Right lobe of liver (tissue), 6 donors: ENCODE measurements around the gene CSF1R. TPM values are rescaled to one million over a fixed set of nuclear protein-coding genes. Genes with fewer than 3 reads are reported as not detected.

ENCODE experiments used
- ATAC-seq, 4 donors: fragments of 200-7000 bp; cut with Tn5 transposase; one replicate each; pipeline ENCODE4 v1.9.1; 2020; ENCODE audit warnings: mild to moderate bottlenecking in 4 of 4, moderate library complexity in 4 of 4
- DNase-seq, 3 donors: peaks; one replicate each; pipeline ENCODE4 v3.0.0-alpha.2; 2020
- H3K27ac ChIP-seq, 3 donors: fragments of 200-600 bp; one replicate each; pipeline ENCODE4 v1.8.0; 2022
- H3K27me3 ChIP-seq, 2 donors: fragments of 200-600 bp; one replicate each; pipeline ENCODE4 v1.8.0; 2022
- H3K36me3 ChIP-seq, 4 donors: fragments of 200-600 bp; sonication (generic) in 1 of 4; one replicate each; pipeline versions ENCODE4 v1.5.1 to v1.8.0; 2017 to 2022; ENCODE audit warnings: control low read depth in 1 of 4
- H3K4me1 ChIP-seq, 4 donors: fragments of 200-600 bp; sonication (generic) in 1 of 4; one replicate each; pipeline versions ENCODE4 v1.5.1 to v1.8.0; 2017 to 2022; ENCODE audit warnings: control low read depth in 1 of 4
- H3K4me3 ChIP-seq, 3 donors: fragments of 200-600 bp; one replicate each; pipeline ENCODE4 v1.8.0; 2022
- H3K9me3 ChIP-seq, 4 donors: fragments of 200-600 bp; sonication (generic) in 1 of 4; one replicate each; pipeline versions ENCODE4 v1.5.1 to v1.8.0; 2017 to 2022; ENCODE audit warnings: control low read depth in 1 of 4
- POLR2A ChIP-seq: fragments of 450-650 bp; IDR thresholded peaks from one replicate; pipeline ENCODE4 v1.6.1; 2017; ENCODE audit warnings: antibody characterized with exemption, mild to moderate bottlenecking
- WGBS: methylation state at CpG from one replicate; pipeline ENCODE4 v1.1.6; 2018; ENCODE audit warnings: low coverage, low lambda C conversion rate; ENCODE audit not compliant: insufficient coverage; ENCODE audit errors: missing lambda C conversion rate; 5-methylcytosine and 5-hydroxymethylcytosine counted together
- intact Hi-C, 2 donors: fragments of 100-400 bp; cut with DNase I; formaldehyde crosslinking; loops; one replicate each; pipeline versions ENCODE4 v1.11.2 to v1.14.1; 2022
- total RNA-seq, 6 experiments: library from RNA; depleted of rRNA in 2 of 6; stranded (reverse); fragments of >200 nt in 2 of 6; fragmentation: NEBNext Ultra II Directional in 3 of 6; extraction: Animal tissue kit (Norgen Biotek cat#: 25700) in 3 of 6; gene quantifications; one replicate each; pipeline versions ENCODE4 v1.1.0 to v1.2.4, GENCODE V29; 2016 to 2023
- TF ChIP-seq, protein P1 (sequence below), 4 donors: fragments of 200-600 bp in 3 of 4; fragments of 450-650 bp in 1 of 4; IDR thresholded peaks; one replicate each; pipeline versions ENCODE4 v1.5.1 to v1.8.0; 2016 to 2022; ENCODE audit warnings: antibody characterized with exemption in 4 of 4, mild to moderate bottlenecking in 2 of 4
- donor health status: DM: no; HTN: yes; CAD: no.
- donor health status: DM: no; HTN: no; CAD: no.
- donor health status: DM: no; HTN: no; CAD: no.
- donor health status: DM: no; HTN: yes; CAD: no.
- donor health status: DM: no; HTN: yes; CAD: no.

Gene CSF1R
- total RNA-seq, 6 experiments from 2014 or later: 13.0 to 45.1 (median 16.3) TPM

DNA sequence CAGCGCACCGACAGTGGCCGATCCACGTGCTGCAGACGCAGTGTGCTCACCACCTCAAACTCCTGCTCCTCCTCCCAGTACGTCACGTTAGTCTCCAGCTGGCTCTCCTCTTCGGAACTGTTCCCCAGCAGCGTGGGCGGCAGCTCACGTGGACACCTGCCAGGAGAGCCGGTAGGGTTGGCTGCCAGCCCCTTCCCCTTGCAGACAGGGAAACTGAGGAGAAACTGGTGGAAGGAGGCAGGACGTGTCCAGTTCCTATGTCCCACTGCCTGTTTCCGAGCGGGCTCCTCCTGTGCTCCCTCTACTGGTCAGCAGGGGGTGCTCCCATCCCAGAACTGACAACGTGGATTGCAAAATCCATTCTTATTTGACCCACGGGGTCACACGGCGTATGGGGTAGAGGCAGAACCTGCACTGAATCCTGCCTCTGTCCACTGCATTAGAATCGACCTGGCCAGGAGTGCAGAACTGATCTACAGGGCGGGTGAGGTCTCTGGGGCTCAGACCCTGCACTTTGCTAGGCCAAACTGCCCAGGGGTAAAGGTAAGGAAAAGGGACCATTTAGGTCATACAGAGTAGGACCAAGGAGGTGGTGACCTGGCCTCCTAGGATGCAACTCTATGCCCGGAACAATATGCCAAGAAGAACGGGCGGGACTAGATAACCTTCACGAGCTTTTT, 43.6 kb upstream of the CSF1R start:
- peak; percentile 76 to 87 (median 86) for DNase-seq
- intact Hi-C loops: loop anchor here in 1 of 2 donors (10.0 kb wide), 1 partner anchor 85 kb away; no protein-coding TSS in a partner anchor
- no peak for TF ChIP-seq POLR2A
- TF ChIP-seq, protein P1, sequence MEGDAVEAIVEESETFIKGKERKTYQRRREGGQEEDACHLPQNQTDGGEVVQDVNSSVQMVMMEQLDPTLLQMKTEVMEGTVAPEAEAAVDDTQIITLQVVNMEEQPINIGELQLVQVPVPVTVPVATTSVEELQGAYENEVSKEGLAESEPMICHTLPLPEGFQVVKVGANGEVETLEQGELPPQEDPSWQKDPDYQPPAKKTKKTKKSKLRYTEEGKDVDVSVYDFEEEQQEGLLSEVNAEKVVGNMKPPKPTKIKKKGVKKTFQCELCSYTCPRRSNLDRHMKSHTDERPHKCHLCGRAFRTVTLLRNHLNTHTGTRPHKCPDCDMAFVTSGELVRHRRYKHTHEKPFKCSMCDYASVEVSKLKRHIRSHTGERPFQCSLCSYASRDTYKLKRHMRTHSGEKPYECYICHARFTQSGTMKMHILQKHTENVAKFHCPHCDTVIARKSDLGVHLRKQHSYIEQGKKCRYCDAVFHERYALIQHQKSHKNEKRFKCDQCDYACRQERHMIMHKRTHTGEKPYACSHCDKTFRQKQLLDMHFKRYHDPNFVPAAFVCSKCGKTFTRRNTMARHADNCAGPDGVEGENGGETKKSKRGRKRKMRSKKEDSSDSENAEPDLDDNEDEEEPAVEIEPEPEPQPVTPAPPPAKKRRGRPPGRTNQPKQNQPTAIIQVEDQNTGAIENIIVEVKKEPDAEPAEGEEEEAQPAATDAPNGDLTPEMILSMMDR (IDR thresholded peaks at IDR 0.05): peak; percentile 91 to 99 (median 98)

DNA sequence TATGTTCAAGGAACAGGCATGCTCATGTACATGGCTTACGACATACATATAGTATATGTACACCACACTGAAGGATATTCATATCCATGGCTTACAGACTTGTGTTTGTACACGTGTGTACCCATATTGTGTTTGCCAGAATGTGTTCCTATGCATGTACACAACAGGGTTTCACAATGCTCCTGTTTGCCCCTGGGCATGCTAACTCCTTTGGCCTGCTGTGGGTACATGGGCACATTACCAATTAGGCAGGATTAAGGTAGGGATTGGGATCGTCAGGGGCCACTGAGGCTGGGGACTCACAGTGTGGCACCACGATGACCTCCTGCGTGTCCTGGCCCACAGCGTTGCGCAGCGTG, 43.1 kb upstream of the CSF1R start:
- intact Hi-C loops: no loop called here
- ATAC-seq (peak; percentile 48 to 74 (median 70)), DNase-seq (no peak)
- TF ChIP-seq POLR2A: no peak
- TF ChIP-seq, protein P1 (IDR thresholded peaks at IDR 0.05): no peak
- peak overlapping the region in 2 of 3 donors; percentile 41 to 57 for H3K27ac ChIP-seq
- H3K36me3 ChIP-seq: no peaks in the 10 kb centered on the region
- no peaks in the 10 kb centered on the region for H3K27me3 ChIP-seq
- peak overlapping the region in 2 of 3 donors; percentile 33 to 37 for H3K4me3 ChIP-seq
- no peaks in the 10 kb centered on the region for H3K9me3 ChIP-seq
- peaks cover 0 to 17% (median 6%) of the 10 kb centered on the region in 4 donors for H3K4me1 ChIP-seq
- whole genome bisulfite sequencing: 14% methylated on average over 1 of the region's 8 CpGs

More for the DNA sequence above, 43.6 kb upstream of the CSF1R start:
- peak overlapping the region in 2 of 3 donors; percentile 33 to 37 for H3K4me3 ChIP-seq
- WGBS: 35% methylated on average over 5 of the region's 25 CpGs
- no peaks in the 10 kb centered on the region for H3K36me3 ChIP-seq
- H3K4me1 ChIP-seq: peaks cover 0 to 17% (median 6%) of the 10 kb centered on the region in 4 donors
- ATAC-seq: peak; percentile 94 to 95 (median 94)
- H3K27ac ChIP-seq: peak overlapping the region in 2 of 3 donors; percentile 41 to 57
- H3K27me3 ChIP-seq: no peaks in the 10 kb centered on the region
- H3K9me3 ChIP-seq: no peaks in the 10 kb centered on the region

DNA sequence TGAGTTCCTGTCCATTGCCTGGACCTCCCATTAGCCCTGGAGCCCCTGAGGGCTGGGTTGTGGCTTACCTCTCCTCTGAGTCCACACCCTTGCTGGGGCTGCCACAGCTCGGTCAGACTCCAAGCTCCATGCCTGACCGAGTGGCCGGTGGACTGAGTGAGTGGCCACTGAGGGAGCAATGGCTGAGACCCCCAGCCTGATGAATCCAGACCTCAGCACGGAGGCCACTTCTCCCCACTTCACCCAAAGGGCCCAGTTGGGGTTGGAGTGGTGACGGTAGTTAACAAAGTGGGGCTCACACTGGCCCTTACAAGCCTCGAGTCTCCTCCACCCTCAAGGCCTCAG, 40.5 kb upstream of the CSF1R start:
- no peaks in the 10 kb centered on the region for H3K27me3 ChIP-seq
- no peak overlapping the region for H3K27ac ChIP-seq
- intact Hi-C loops: no loop called here
- no peaks in the 10 kb centered on the region for H3K9me3 ChIP-seq
- no peak overlapping the region for H3K4me3 ChIP-seq
- no peaks in the 10 kb centered on the region for H3K36me3 ChIP-seq
- no peak for DNase-seq
- ATAC-seq: no peak
- peaks cover 0 to 17% (median 6%) of the 10 kb centered on the region in 4 donors for H3K4me1 ChIP-seq
- WGBS: no CpG with 5 or more reads among the region's 6 CpGs
- no peak for TF ChIP-seq POLR2A
- TF ChIP-seq, protein P1 (IDR thresholded peaks at IDR 0.05): no peak

DNA sequence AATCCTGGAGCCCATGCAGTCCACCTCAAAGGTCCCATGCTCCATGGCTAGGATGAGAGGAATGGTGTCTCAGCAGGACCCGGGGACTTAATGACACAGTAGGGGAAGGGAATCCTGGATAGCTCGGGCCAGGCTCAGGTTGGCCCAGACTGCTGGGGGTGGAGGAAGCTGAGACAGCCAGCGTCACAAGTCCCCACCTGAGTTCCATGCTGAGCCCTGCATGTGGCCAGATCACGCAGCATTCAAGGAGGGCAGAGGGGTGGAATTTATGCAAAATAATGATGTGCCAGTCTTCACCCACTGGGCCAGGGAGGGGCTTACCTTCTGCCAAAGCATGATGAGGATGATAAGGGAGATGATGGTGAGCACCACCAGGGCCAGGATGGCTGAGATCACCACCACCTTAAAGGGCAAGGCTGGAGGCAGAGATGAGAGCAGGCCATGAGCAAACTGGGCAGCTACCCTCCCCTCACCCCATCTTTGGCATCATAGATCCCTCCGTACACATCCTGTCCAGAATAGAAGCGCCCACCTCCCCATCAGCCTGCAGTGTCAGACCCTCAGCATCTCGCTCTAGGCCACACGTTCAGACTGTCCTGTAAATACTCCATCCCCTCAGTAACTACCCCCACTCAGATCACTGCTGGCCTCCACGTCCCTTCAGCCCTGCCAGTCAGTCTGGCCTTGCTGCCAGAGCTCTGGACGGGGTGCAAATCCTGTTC, 40.0 kb upstream of the CSF1R start:
- 90% methylated on average over 2 of the region's 10 CpGs for WGBS

More for the DNA sequence above, 40.0 kb upstream of the CSF1R start:
- peak in 1 of 3 donors; percentile 46 for DNase-seq
- intact Hi-C loops: no loop called here
- no peak overlapping the region for H3K4me3 ChIP-seq
- TF ChIP-seq POLR2A: no peak
- TF ChIP-seq, protein P1 (IDR thresholded peaks at IDR 0.05): no peak
- H3K27ac ChIP-seq: no peak overlapping the region
- no peaks in the 10 kb centered on the region for H3K36me3 ChIP-seq
- ATAC-seq: no peak
- H3K4me1 ChIP-seq: peaks cover 0 to 17% (median 6%) of the 10 kb centered on the region in 4 donors
- no peaks in the 10 kb centered on the region for H3K27me3 ChIP-seq
- H3K9me3 ChIP-seq: no peaks in the 10 kb centered on the region
